ES-I3 (cell line): ENCODE data around the gene ARVCF.

ENCODE experiments used
- H3K36me3 ChIP-seq: 2 replicates; pipeline ENCODE4 v1.6.1; 2013; ENCODE audit warnings: mild to moderate bottlenecking, low read length, control low read depth, moderate library complexity; ENCODE audit not compliant: insufficient read depth
- H3K4me1 ChIP-seq: 2 replicates; pipeline ENCODE4 v1.6.1; 2013; ENCODE audit warnings: mild to moderate bottlenecking, control low read depth, low read length; ENCODE audit not compliant: insufficient read depth
- H3K9ac ChIP-seq: 2 replicates; pipeline ENCODE4 v1.6.1; 2013; ENCODE audit warnings: low read depth, mild to moderate bottlenecking, low read length, moderate library complexity
- H3K9me3 ChIP-seq: 2 replicates; pipeline ENCODE4 v1.6.1; 2013; ENCODE audit warnings: mild to moderate bottlenecking, low read length, moderate library complexity; ENCODE audit not compliant: control insufficient read depth, insufficient read depth

ARVCF gene

DNA sequence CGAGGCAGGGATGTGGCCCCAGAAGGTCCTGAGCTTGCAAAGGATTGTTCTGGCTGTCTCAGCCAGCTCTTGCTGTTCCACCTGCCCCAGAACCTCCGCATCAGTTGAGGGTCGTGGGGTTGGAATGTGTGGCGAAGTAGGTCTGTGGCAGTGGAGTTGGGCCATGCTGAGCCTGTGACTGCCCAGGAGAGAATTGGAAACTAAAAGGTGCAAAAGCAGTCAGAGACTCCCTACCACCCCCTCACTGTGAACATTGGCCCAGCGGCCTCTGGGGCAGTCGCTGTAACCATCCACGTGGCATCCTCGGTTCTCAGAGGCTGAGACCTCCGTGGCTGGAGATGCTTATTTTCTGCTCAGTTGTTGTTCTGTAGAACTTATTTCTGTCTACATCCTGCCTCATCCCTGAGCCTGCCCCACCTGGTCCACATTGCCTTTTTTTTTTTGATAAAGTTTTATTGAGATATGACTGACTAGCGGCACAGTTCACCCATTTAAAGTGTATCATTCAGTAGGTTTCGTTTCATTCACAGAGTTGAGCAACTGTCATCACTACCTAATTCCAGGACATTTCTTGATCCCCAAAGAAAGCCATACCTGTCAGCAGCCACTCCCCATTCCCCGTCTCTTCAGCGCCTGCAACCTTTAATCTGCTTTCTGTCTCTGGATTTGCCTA is 41.1 kb upstream of the ARVCF start:
- H3K36me3 ChIP-seq = no peaks in the 10 kb centered on the region
- no peak overlapping the region for H3K9ac ChIP-seq
- H3K9me3 ChIP-seq = no peaks in the 10 kb centered on the region
- H3K4me1 ChIP-seq = no peaks in the 10 kb centered on the region; the same call in 1 of the 2 replicates

DNA sequence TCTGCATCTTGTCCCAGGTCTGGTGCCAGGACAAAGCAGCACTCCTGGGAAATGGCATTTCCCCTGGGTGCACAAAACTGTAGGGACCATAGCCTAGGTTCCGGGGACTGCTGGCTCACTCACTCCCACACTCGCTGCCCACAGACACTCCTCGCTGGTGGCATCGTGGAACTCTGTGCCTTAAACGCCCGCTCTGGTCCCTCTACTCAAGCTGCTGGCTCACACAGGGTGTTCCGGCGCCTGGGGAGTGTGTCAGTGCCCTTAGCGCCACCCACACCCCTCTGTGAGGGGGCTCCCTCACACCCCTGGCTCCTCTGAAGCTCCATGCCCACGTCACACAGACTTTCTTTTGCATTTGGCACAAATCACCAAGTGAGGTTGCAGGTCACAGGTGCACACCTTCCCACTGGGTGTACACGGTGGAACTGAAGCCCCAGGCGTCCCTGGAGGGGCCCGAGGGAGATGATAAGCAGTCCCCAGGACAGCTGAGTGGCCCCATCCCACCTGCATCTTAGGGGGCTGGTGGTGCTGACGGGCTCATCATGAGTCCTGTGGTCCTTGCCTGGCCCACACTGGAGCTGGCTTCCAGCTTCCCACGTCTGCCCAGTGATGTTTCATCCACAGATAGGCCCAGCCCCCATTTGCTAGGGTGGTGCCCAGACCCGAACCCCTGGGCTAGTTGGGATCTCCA is 40.2 kb upstream of the ARVCF start:
- Histone ChIP-seq H3K4me1 (no peaks in the 10 kb centered on the region), H3K36me3 (no peaks in the 10 kb centered on the region), H3K9ac (no peak overlapping the region), H3K9me3 (no peaks in the 10 kb centered on the region)

GRCh38 chr22:20056161-20056560 is 39.5 kb upstream of the ARVCF start:
- H3K4me1 ChIP-seq = no peaks in the 10 kb centered on the region
- no peaks in the 10 kb centered on the region for H3K36me3 ChIP-seq
- no peaks in the 10 kb centered on the region for H3K9me3 ChIP-seq
- H3K9ac ChIP-seq = no peak overlapping the region

- H3K9me3 ChIP-seq = no peaks in the 10 kb centered on the region
- H3K4me1 ChIP-seq = no peaks in the 10 kb centered on the region
- H3K9ac ChIP-seq = no peak overlapping the region
- H3K36me3 ChIP-seq = no peaks in the 10 kb centered on the region
Observed at GRCh38 chr22:20055654-20056053, 39.0 kb upstream of the ARVCF start.

DNA sequence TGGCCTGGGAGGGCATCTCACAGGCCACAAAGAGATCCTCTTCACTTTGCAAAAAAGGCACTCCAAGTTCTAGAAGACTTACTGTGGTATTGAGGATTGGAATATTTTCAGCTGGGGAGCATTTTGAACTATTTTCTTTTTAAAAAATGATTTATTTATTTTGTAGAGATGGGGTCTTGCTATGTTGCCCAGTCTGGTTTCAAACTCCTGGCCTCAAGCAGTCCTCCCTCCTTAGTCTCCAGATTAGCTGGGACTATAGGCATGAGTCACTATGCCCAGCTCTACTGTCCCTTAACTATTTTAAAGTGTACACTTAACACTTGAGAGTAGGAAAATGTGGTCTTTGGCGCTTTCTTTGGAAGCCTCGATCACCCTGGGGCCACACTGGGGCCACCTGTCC is 38.5 kb upstream of the ARVCF start:
- no peaks in the 10 kb centered on the region for H3K4me1 ChIP-seq
- no peak overlapping the region for H3K9ac ChIP-seq
- no peaks in the 10 kb centered on the region for H3K9me3 ChIP-seq
- no peaks in the 10 kb centered on the region for H3K36me3 ChIP-seq

DNA sequence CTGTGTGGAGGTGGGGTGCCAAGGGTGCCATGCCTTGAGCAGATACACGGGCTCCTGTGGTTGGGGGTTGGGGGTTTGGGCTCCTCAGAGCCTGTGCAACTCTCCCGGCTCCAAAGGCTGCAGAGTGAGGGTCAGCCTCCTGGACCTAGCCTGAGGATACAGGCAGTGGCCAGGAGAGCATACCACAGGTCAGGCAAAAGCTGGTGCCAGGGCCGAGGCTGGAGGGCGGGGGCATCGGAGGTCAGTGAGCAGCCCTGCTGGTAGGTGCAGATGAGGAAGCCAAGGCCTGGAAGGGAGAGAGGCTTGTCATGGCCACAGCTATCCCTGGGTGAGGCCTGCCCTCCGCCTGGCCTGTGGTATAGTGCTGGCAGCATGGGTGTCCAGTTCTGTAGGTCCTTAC is 37.9 kb upstream of the ARVCF start:
- no peak overlapping the region for H3K9ac ChIP-seq
- H3K9me3 ChIP-seq = no peaks in the 10 kb centered on the region
- no peaks in the 10 kb centered on the region for H3K4me1 ChIP-seq
- H3K36me3 ChIP-seq = no peaks in the 10 kb centered on the region

GRCh38 chr22:20054034-20054427 is 37.4 kb upstream of the ARVCF start:
- H3K9me3 ChIP-seq = no peaks in the 10 kb centered on the region
- no peaks in the 10 kb centered on the region for H3K36me3 ChIP-seq
- H3K9ac ChIP-seq = no peak overlapping the region
- no peaks in the 10 kb centered on the region for H3K4me1 ChIP-seq

DNA sequence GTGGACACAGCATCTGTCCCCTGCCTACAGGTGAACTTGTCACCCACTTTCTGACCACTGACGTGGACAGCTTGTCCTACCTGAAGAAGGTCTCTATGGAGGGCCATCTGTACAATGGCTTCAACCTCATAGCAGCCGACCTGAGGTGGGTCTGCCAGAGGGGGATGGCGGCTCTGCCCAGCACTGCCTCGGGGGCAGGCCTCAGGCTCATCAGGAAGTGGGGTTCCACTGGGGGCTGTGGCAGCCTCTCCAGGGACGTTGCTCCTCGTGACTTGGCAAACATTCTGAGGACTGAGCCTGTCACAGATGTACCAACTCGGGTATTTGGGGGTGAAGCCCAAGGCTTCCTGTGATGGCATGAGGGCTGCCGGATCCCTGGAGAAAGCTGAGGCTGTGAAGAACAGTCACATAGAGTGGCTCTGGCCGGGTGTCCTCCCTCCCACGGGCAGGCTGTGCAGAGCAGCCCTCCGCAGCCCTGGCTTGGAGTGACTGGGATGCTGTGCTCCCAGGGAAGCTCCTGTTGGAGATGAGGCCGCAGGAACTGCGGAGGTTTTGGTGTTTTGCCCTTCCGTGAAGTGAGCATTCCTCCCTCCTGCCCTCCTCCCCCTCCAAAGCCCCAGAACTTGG is 36.9 kb upstream of the ARVCF start:
- H3K9me3 ChIP-seq = no peaks in the 10 kb centered on the region
- H3K9ac ChIP-seq = no peak overlapping the region
- no peaks in the 10 kb centered on the region for H3K36me3 ChIP-seq
- H3K4me1 ChIP-seq = no peaks in the 10 kb centered on the region

DNA sequence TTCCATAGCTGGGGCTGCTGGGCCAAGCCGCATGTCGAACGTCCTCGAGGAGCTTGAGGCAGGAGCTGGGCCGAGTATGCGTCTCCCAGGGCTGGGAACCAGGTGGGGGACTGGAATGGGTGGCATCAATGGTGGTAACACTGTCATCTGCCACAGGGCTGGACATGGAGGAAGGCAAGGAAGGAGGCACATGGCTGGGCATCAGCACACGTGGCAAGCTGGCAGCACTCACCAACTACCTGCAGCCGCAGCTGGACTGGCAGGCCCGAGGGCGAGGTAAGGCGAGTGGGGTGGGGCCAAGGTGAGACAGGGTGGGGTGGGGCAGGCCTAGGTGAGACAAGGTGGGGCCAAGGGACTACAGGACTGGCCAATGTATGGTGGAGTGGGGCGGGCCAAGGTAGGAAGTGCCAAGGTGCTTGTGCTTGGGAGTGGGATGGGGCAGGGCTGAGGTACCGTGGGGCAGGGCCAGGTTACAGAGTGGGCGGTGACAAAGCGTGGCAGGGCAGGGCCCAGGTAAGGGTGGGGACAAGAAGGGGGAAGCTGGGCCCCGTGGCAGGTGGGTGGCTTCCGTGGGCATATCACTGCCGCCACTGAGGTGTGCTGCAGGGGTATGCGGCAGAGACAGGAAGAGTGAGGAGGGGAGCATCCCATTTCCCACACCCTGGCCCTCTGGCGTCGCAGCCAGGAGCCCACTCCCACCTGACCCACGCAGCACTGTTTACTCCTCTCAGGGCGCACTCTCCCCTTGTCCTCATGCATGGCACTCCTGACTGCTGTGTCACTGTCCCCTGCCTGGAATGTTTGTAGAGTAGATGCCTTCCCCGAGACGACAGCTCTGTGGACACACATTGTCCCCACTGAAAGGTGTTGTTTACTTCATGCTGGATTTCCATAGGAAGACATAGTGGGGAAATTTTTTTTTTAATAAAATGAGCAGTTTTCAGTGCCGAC is 36.0 kb upstream of the ARVCF start:
- H3K36me3 ChIP-seq = no peaks in the 10 kb centered on the region
- no peak overlapping the region for H3K9ac ChIP-seq
- no peaks in the 10 kb centered on the region for H3K9me3 ChIP-seq
- no peaks in the 10 kb centered on the region for H3K4me1 ChIP-seq

GRCh38 chr22:20051927-20052308 is 35.3 kb upstream of the ARVCF start:
- Histone ChIP-seq H3K4me1 (no peaks in the 10 kb centered on the region), H3K36me3 (no peaks in the 10 kb centered on the region), H3K9me3 (no peaks in the 10 kb centered on the region), H3K9ac (no peak overlapping the region)

- H3K36me3 ChIP-seq = no peaks in the 10 kb centered on the region
- no peaks in the 10 kb centered on the region; the same call in 1 of the 2 replicates for H3K9me3 ChIP-seq
- H3K9ac ChIP-seq = no peak overlapping the region
- no peaks in the 10 kb centered on the region for H3K4me1 ChIP-seq
Observed at GRCh38 chr22:20046730-20047129, 30.1 kb upstream of the ARVCF start.

DNA sequence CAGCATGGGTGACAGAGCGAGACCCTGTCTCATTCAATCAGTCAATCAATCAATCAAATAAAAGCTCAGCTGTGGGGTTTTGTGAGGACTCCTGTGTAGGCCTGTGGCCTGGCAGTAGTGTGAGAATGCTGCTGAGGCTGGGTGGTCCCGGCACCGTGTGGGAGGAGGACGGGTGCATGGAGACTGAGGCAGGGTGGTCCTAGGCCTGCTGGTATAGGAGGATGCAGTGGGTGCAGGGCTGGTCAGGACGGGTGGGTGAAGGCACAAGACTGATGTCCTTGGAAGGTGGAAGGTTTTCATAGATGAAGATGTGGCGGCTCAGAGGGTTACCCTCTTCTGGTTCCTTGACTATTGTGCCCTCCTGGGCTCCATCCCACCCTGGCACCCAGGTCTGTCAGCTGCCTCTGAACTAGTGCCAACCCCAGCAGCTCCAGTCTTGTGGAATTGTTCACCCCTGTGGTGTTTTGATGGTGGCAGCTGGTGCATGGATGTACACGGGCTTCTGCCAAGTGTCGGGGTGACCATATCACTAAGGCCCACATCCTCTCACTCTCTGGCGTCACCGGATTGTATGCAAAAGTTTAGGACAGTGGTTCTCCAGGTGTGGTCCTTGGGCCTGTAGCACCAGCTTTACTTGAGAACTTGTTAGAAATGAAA is 28.0 kb upstream of the ARVCF start:
- no peaks in the 10 kb centered on the region for H3K4me1 ChIP-seq
- H3K9ac ChIP-seq = no peak overlapping the region
- no peaks in the 10 kb centered on the region for H3K36me3 ChIP-seq
- H3K9me3 ChIP-seq = no peaks in the 10 kb centered on the region; the same call in 1 of the 2 replicates

GRCh38 chr22:20043997-20044342 is 27.3 kb upstream of the ARVCF start:
- Histone ChIP-seq H3K36me3 (no peaks in the 10 kb centered on the region), H3K4me1 (no peaks in the 10 kb centered on the region), H3K9me3 (no peaks in the 10 kb centered on the region; the same call in 1 of the 2 replicates), H3K9ac (no peak overlapping the region)
